ENCODE data around the gene MYO1D. TPM values are rescaled to one million over a fixed set of nuclear protein-coding genes. Genes with fewer than 3 reads are reported as not detected.

MYO1D gene
- total RNA-seq, 2 donors from 2014 or later: 21.4 to 48.3 TPM

- Histone ChIP-seq H3K27me3 (no peaks in the 10 kb centered on the region), H3K4me1 (peaks cover 10% of the 10 kb centered on the region), H3K36me3 (replicated peaks in 1 of 2; ENCODE audit: insufficient read depth in 1 of 2, low read depth in 2 of 2) (no peaks in the 10 kb centered on the region), H3K27ac (no peak overlapping the region), H3K4me3 (no peak overlapping the region), H3K9me3 (no peaks in the 10 kb centered on the region)
- intact Hi-C loops (cut with DNase I): no loop called here
- no peak for ATAC-seq
- TF ChIP-seq CTCF (IDR thresholded peaks at IDR 0.05) (no peak), POLR2A (IDR thresholded peaks at IDR 0.05) (no peak)
- 88 to 90% methylated on average over 12 of the region's 12 CpGs for WGBS, 2 donors
- no peak for DNase-seq
Measured at GRCh38 chr17:32523827-32524552, 352.9 kb downstream of the MYO1D start.

- Histone ChIP-seq H3K9me3 (no peaks in the 10 kb centered on the region), H3K27ac (no peak overlapping the region), H3K36me3 (replicated peaks in 1 of 2; ENCODE audit: insufficient read depth in 1 of 2, low read depth in 2 of 2) (no peaks in the 10 kb centered on the region), H3K4me3 (no peak overlapping the region), H3K4me1 (peaks cover 13% of the 10 kb centered on the region), H3K27me3 (no peaks in the 10 kb centered on the region)
- 86 to 89% methylated on average over 11 of the region's 11 CpGs for WGBS, 2 donors
- ATAC-seq (no peak), DNase-seq (no peak)
- TF ChIP-seq POLR2A (IDR thresholded peaks at IDR 0.05) (no peak), CTCF (IDR thresholded peaks at IDR 0.05) (no peak)
- intact Hi-C loops (cut with DNase I): no loop called here
Measured at GRCh38 chr17:32523017-32523680, 353.8 kb downstream of the MYO1D start.

DNA sequence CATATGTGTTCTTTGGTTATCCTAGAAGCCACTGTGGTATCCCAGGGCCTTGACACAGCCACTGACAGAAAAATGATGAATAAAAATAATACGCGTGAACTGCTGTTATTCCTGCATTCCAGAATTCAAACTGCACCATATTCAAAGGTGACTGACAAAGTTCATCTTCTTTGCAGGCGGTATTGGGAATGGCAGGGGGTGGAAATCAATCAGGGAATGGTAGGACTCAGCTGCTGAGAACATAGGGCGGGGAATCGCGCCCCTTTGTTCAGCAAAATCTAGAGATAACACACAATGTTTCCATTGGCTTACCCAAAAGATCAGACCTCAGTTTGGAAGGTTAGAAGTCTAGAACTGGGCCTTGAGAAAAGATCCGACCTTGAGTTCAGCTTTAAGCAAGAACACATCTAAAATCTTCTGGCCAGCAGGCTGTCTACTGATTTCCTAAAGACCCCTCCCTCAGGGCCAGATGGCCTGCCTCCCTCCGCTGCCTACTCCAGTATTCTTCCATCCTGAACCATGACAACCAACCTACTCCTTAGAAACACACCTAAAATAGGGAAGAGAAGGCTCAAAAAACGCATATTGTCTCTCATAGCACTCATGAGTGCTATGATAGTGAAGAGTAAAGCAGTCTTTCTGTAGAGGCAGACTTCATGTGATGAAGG, 356.1 kb downstream of the MYO1D start:
- intact Hi-C loops (cut with DNase I): no loop called here
- WGBS, 2 donors: 90 to 96% methylated on average over 9 of the region's 9 CpGs

DNA sequence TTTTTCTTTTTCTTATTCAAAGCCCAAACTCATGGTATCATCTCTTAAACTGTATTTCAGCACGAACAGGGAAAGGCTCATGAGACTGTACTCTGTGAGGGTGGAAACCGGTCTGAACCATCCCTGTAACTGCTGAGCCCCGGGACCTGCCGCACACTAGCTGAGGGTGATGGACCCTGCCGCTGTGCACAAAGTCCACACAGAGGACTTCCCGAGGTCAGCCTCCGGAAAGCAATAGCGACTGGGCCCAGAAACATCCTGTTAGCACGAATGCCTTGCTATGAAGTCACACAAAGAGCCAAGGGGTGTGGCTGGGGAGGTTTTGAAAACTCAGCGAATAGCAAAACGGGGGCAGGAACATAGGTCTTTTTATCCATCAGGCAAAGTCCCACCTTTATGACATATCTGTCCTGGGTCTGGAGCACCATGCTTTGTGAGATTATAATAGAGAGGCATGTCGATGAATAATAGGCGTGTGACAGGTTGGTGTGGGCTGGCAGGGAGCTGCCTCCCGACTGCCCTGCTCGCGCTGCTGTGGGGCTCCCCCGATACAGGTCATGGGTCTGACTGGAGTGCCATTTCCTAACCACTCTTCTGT, 356.7 kb downstream of the MYO1D start:
- H3K36me3 ChIP-seq (replicated peaks in 1 of 2; ENCODE audit: insufficient read depth in 1 of 2, low read depth in 2 of 2): no peaks in the 10 kb centered on the region
- ATAC-seq: no peak
- no peak overlapping the region for H3K27ac ChIP-seq
- no peak for TF ChIP-seq CTCF (IDR thresholded peaks at IDR 0.05)
- TF ChIP-seq POLR2A (IDR thresholded peaks at IDR 0.05): no peak
- H3K4me3 ChIP-seq: no peak overlapping the region
- DNase-seq: peak in 1 of 4 donors; percentile 14
- H3K4me1 ChIP-seq: peaks cover 13% of the 10 kb centered on the region
- intact Hi-C loops (cut with DNase I): no loop called here
- no peaks in the 10 kb centered on the region for H3K9me3 ChIP-seq
- H3K27me3 ChIP-seq: no peaks in the 10 kb centered on the region
- 62 to 76% methylated on average over 17 of the region's 17 CpGs for WGBS, 2 donors

More for the DNA sequence above, 356.1 kb downstream of the MYO1D start:
- H3K27ac ChIP-seq: no peak overlapping the region
- H3K36me3 ChIP-seq (replicated peaks in 1 of 2; ENCODE audit: insufficient read depth in 1 of 2, low read depth in 2 of 2): no peaks in the 10 kb centered on the region
- no peak overlapping the region for H3K4me3 ChIP-seq
- H3K9me3 ChIP-seq: no peaks in the 10 kb centered on the region
- ATAC-seq (no peak), DNase-seq (no peak)
- H3K27me3 ChIP-seq: no peaks in the 10 kb centered on the region
- peaks cover 13% of the 10 kb centered on the region for H3K4me1 ChIP-seq
- TF ChIP-seq POLR2A (IDR thresholded peaks at IDR 0.05) (no peak), CTCF (IDR thresholded peaks at IDR 0.05) (no peak)

Data from body of pancreas (tissue), 4 donors.